Epithelial cell of esophagus (primary cell): ENCODE data around the gene TIMP3.

Source experiments
- DNase-seq: peaks from one replicate; pipeline ENCODE4 v3.0.0; 2010; ENCODE audit warnings: low read depth
- H3K4me3 ChIP-seq: 2 replicates; pipeline ENCODE4 v1.5.1; 2011; ENCODE audit warnings: mild to moderate bottlenecking, low read length, control low read depth
- TF ChIP-seq, protein P1 (sequence below): IDR thresholded peaks from 2 replicates; pipeline ENCODE4 v1.5.1; 2011; ENCODE audit warnings: low read depth, mild to moderate bottlenecking, low read length, control low read depth, inconsistent platforms; ENCODE audit not compliant: insufficient read depth; ENCODE audit errors: missing control alignments

TIMP3 gene

DNA sequence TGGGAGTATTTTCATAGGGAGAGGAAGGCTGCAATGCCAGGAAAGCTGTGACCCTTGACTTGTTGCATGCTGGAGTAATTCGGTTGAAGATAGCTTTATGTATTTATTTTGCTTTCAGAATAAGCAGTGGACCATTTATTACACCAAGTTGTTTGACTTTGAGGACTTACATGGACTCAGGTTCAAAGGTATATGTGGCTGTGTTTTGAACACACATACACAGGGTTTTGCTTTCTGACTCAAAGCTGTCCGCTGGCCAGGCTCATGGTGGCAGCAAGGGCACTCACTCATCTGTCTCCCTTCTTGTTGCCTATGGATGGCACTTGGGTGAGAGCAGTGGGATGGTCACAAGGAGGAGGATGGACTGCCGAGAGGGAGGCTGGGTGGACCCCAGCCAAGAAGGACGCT, 6.5 kb downstream of the TIMP3 start:
- no peak for DNase-seq
- TF ChIP-seq, protein P1, sequence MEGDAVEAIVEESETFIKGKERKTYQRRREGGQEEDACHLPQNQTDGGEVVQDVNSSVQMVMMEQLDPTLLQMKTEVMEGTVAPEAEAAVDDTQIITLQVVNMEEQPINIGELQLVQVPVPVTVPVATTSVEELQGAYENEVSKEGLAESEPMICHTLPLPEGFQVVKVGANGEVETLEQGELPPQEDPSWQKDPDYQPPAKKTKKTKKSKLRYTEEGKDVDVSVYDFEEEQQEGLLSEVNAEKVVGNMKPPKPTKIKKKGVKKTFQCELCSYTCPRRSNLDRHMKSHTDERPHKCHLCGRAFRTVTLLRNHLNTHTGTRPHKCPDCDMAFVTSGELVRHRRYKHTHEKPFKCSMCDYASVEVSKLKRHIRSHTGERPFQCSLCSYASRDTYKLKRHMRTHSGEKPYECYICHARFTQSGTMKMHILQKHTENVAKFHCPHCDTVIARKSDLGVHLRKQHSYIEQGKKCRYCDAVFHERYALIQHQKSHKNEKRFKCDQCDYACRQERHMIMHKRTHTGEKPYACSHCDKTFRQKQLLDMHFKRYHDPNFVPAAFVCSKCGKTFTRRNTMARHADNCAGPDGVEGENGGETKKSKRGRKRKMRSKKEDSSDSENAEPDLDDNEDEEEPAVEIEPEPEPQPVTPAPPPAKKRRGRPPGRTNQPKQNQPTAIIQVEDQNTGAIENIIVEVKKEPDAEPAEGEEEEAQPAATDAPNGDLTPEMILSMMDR: no peak
- H3K4me3 ChIP-seq: no peak overlapping the region

DNA sequence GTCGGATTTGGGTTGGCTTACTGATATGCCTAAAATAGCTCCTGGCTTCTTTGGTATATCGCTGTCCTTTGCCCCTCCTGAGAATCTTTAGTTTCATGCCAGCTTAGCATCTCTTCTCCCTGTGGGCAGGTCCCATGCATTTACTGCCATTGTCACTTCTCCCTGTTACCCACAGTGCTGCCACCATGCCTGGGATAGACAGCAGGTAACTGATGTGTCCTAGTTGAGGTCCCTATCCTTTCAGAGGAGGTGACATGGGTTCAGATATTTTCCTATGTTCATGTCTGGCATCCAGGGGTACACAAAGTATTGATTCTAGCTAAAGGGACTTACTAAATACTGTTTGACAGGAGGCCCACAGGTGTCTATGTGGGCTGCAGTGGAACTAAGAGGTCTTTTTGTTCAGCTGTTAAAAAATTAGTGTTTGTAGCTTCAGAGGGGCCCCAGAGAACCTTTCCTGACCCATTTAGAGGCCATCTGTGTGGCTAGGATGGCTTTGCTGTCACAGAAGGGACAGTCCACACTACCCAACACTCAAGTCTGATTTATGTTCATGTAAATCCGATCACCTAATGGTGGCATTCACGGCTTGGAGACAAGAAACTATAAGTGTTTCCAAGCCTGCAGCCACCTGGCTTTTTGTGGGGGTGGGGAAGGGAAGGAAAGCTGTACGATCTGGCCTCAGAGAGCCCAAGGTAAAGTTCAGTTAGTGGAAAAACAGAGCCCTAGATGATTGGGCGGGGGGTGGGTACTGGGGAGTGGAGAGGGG, 8.5 kb downstream of the TIMP3 start:
- no peak overlapping the region for H3K4me3 ChIP-seq
- TF ChIP-seq, protein P1: no peak

DNA sequence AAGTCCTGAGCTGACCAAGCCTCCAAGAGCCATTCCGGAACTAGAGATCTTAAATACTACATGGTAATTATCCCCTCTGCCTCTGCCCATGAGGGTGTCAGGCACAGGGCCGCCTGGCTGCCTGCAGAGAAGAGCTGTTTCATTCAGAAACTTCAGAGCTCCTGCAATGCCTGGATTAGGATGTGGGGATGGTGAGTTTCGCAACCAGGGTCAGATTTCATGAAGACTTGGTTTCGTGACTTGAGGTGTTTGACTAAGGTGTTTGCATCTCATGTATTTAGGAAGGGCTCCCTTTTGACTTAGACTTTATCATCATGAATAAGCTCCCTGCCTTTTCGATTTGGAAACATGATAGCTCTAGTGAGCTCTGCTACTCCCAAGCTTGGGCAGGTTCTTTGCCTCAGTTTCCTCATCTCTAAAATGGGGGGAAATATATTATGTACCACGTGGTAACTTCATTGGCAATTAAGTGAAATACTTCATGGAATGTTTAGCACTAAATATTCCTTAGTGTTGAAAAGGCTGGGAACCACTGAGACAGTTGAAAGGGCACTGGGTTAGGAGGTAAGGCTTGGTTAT, 9.1 kb downstream of the TIMP3 start:
- TF ChIP-seq, protein P1: no peak

More for the DNA sequence above, 8.5 kb downstream of the TIMP3 start:
- DNase-seq: no peak

DNA sequence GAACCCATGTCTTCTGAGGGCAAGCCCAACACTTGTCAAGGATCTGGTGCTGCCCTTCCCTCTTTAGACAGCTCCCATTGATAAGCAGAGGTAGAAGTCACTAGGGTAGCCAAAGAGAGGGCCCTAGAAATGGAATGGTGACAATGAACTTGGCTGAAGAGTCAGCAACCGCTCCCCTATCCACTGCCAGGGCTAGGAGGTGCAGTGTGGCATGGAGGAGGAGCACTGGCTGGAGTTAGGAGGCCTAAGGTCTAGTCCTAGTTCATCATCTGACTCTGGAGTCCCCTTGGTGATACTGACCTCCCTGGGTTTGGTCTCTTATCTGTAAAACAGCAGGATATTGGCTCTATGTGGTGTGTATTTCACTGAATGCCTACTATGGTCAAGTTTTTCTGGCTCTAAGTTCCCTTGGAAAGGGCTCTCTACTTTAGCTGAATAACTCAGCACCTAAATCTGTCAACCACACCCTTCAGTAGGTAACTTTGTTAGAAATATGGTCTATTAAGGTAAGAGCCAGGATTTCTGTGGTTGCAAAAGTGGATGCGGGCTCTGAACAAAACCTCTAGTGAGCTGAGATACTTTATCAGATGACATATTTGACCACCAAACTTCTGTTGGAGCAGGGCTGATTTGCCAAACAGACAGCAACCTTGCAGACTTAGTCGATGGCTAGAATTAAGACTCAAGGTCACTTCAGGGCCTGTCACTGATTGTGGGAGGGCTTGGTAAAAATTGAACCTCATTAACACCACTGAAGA, 10.5 kb downstream of the TIMP3 start:
- no peak overlapping the region for H3K4me3 ChIP-seq
- DNase-seq: no peak
- TF ChIP-seq, protein P1: no peak

More for the DNA sequence above, 9.1 kb downstream of the TIMP3 start:
- no peak overlapping the region for H3K4me3 ChIP-seq
- peak; percentile 96 for DNase-seq

DNA sequence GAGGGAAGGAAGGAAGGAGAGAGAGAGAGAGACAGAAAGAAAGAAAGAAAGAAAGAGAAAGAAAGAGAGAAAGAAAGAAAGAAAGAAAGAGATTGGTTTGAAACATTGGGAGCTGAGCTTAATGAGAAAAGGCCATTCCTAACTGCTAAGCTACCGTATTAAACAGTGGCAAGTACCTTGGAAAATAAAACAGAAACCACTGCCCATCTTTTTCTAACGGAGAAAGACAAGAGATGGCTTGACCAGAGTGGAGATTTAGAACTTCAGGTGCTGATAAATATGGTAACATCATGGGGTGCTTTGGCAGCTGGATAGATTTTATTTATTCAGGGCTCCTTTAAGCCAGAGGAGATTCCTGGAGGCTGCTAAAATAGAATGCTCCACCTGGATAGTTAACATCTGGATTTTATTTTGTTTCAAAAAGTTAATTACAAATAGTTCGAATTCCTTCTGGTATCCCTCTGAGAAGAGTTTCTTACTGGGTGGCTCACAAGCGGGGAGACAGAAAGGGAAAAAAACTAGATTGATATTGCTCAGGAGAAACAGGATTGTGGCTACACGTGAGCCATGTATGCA, 12.9 kb downstream of the TIMP3 start:
- TF ChIP-seq, protein P1: no peak
- no peak for DNase-seq

DNA sequence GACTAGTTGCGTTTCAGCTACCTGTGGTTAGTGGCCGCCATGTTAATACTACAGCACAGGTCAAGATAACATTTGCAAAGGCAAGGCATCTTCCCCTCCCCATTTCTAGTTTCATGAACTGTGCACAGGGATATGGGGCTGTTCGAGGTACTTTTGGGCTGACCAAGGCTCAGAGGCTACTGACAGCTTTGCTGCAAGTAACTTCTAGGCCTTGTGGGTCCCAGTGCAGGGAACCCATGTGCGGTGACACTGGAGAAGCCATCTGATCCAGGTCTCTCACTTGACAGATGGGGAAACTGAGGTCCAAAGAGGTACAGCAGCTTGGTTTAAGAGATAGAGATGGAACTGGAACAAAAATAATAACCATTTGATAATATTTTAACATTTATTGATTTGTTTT, 13.6 kb downstream of the TIMP3 start:
- no peak overlapping the region for H3K4me3 ChIP-seq
- TF ChIP-seq, protein P1: no peak
- DNase-seq: no peak

More for the DNA sequence above, 12.9 kb downstream of the TIMP3 start:
- no peak overlapping the region for H3K4me3 ChIP-seq
